HG03432 (cell line): ENCODE measurements around the gene GDPD3.

Source experiments
- ATAC-seq: cut with Tn5 transposase; IDR thresholded peaks from one replicate; pipeline ENCODE4 v1.9.1; 2021; ENCODE audit warnings: mild to moderate bottlenecking, moderate library complexity; ENCODE audit not compliant: unreplicated experiment

Gene GDPD3

GRCh38 chr16:30082545-30083090, 30.7 kb downstream of the GDPD3 start:
- ATAC-seq, result no peak

- no peak for ATAC-seq
These were observed 33.9 kb downstream of the GDPD3 start for GRCh38 chr16:30079480-30079879.

GRCh38 chr16:30078744-30079143, 34.6 kb downstream of the GDPD3 start:
- no peak for ATAC-seq

- ATAC-seq, result no peak
These were observed 35.7 kb downstream of the GDPD3 start for GRCh38 chr16:30077656-30078055.

GRCh38 chr16:30076276-30076791, 37.0 kb downstream of the GDPD3 start:
- peak; percentile 30 for ATAC-seq

- peak; percentile 76 for ATAC-seq
These were observed 37.6 kb downstream of the GDPD3 start, which contains the start of gene PPP4C for GRCh38 chr16:30075503-30076275. Gene PPP4C, plus strand, starts transcription at chr16:30075994. Its CDS starts 384 bp downstream, at chr16:30076378.

- no peak for ATAC-seq
These were observed 42.8 kb downstream of the GDPD3 start for GRCh38 chr16:30070490-30070889.

- no peak for ATAC-seq
These were observed 43.5 kb downstream of the GDPD3 start for GRCh38 chr16:30069611-30070462.

GRCh38 chr16:30068750-30069610, 44.4 kb downstream of the GDPD3 start:
- no peak for ATAC-seq

GRCh38 chr16:30068333-30068732, 45.0 kb downstream of the GDPD3 start:
- ATAC-seq, result no peak

- no peak for ATAC-seq
These were observed 45.8 kb downstream of the GDPD3 start for GRCh38 chr16:30067584-30067916.

GRCh38 chr16:30066761-30067583, 46.4 kb downstream of the GDPD3 start:
- ATAC-seq, result no peak

- peak; percentile 0 for ATAC-seq
These were observed 47.2 kb downstream of the GDPD3 start for GRCh38 chr16:30065943-30066760.

GRCh38 chr16:30065102-30065942, 48.0 kb downstream of the GDPD3 start, which contains the start of gene ALDOA:
Gene ALDOA, plus strand, starts transcription at chr16:30065760. Its CDS starts 1,138 bp downstream, at chr16:30066898.
- ATAC-seq, result peak; percentile 78

- peak; percentile 0 for ATAC-seq
These were observed 48.6 kb downstream of the GDPD3 start for GRCh38 chr16:30064729-30065101.

GRCh38 chr16:30063893-30064728, 49.2 kb downstream of the GDPD3 start:
- ATAC-seq, result peak; percentile 26
